GM19455 (cell line): ENCODE data around the gene DIS3L.
"Not testable (repeated sequence)": the region's sequence is repeated elsewhere in the genome, so short reads cannot be mapped to it uniquely, and the experiment has no call there.

Experiments used
- ATAC-seq: cut with Tn5 transposase; IDR thresholded peaks from one replicate; pipeline ENCODE4 v1.9.1; 2021; ENCODE audit not compliant: unreplicated experiment

The DIS3L gene

DNA sequence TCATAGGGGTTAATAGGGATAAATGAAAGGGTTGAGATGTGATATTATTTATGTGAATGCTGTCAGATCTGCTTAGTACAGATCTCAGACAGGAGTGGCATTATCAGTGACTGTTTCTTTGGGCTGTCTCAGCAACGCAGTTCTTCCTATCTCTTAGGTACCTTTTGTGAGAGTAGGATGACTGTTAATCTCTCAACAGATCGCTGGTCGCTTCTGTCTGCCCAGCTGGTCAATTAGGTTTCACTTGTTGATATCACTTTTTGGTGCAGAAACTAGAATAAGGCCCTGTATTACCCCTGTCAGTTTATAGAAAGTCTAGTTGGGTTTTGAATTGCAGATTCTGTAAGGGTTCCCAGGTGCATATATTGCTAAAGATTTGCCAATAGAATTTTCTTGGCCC lies 16.5 kb downstream of the DIS3L start:
- ATAC-seq = no peak

DNA sequence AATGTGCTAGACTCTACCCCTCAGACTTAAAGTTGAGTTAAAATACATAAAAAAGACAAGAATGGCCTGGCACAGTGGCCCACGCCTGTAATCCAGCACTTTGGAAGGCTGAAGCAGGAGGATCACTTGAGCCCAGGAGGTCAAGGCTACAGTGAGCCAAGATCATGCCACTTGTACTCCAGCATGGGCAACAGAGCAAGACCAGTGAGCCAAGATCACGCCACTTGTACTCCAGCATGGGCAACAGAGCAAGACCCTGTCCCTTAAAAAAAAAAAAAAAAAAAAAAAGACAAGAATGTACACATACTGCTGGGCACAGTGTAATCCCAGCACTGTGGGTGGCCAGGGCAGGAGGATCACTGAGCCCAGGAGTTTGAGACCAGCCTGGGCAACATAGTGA lies 17.4 kb downstream of the DIS3L start:
- ATAC-seq = no peak

DNA sequence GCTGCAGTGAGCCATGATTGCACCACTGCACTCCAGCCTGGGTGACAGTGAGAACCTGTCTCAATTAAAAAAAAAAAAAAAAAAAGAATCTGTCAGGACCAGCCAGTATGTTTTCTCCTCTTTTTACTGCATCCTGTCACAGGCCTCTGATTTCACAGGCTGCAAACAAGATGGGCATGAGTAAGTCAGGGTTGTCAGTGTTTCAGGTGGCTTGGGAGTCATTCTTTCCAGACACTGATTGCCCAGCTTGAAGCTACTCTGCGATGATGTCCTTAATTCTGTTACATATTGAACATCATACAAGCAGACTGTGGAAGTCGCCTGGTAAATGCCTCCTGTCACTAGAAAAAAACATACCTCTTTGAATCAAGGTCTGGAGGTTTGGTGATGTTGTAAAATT lies 18.8 kb downstream of the DIS3L start:
- ATAC-seq = no peak

DNA sequence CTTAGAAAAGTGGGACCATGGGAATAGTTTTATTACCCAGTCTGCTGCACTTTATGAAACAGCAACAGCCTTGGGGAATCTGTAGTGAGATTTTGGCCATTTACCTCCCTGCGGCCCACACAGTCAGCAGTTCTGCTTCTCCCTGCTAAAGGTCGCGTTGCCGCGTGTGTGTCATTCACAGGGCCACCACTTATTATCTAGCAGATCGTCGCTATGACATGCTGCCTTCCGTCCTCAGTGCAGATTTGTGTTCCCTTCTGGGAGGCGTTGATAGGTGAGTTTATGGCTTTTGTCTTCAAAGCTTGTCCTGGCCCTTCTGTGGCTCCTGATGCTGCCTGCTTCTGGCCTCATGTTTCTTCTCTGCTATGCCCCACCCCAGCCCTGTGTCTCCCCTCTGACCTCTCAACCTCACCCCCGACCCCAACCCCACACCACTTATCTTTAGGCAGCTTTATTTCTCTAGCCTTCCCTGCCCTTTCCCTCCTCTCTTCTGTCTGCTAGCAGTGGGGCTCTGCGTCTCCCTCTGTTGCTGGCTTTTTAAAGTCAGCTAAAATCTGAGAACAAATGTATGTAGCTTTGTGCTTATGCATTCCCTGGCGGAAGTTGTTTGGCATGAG lies 30.1 kb downstream of the DIS3L start:
- no peak for ATAC-seq

DNA sequence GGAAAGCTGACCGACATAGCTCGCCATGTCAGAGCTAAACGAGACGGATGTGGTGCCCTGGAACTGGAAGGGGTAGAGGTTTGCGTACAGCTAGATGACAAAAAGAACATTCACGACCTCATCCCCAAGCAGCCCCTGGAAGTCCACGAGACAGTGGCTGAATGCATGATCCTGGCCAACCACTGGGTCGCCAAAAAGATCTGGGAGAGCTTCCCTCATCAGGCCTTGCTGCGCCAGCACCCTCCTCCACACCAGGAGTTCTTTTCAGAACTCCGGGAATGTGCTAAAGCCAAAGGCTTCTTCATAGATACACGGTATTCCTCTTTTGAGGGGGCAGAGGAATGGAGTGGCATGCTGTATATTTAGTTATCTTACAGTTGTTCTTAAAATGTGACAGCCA lies 32.7 kb downstream of the DIS3L start:
- no peak for ATAC-seq

DNA sequence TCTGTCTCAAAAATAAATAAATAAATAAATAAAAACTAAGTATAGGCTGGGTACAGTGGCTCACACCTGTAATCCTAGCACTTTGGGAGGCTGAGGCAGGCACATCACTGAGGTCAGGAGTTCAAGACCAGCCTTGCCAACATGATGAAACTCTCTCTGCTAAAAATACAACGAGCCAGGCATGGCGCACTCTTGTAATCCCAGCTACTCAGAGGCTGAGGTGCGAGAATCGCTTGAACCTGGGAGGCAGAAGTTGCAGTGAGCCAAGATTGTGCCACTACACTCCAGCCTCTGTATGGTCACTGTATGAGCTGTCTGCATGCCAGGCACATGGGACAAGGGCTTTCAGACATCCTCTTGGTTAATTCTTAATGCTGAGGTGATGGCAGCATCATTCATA lies 34.4 kb downstream of the DIS3L start:
- no peak for ATAC-seq

DNA sequence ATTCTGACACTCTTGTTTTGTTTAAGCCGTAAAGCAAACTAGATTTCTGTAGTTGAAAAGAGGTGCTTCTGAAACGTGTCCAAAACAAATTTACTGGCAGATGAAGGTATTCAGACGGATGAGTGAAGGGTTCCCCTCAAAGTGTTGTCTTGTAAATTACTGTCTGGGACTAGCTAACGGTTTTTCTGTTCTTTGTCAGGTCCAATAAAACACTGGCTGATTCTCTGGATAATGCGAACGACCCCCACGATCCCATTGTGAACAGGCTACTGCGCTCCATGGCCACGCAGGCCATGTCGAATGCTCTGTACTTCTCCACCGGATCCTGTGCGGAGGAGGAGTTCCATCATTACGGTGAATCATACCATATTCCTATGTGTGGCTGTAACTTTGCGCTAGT lies 35.4 kb downstream of the DIS3L start:
- ATAC-seq = no peak

DNA sequence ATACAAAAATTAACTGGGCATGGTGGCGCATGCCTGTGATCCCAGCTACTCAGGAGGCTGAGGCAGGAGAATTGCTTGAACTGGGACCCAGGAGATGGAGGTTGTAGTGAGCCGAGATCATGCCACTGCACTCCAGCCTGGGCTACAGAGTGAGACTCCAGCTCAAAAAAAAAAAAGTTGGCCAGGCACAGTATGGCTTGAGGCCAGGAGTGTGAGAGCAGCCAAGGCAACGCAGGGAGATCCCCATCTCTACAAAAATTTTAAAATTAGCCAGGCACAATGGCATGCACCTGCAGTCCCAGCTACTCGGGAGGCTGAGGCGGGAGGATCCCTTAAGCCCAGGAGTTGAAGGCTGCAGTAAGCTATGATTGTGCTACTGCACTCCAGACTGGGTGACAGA lies 55.2 kb downstream of the DIS3L start:
- not testable (repeated sequence) for ATAC-seq

DNA sequence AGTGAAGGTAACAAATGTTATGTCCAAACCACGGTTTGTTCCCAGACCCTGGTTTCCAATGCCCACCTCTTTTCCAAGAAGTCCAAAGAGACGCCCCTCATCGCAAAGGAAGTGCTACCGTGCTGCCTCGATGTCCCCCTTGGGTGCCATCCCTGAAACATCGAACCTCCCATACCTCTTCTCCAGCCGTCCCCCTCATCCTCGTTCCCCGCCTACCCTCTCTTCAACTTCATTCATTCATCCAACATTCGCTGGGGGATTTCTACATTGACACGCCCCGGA lies 62.6 kb downstream of the DIS3L start:
- ATAC-seq = no peak

DNA sequence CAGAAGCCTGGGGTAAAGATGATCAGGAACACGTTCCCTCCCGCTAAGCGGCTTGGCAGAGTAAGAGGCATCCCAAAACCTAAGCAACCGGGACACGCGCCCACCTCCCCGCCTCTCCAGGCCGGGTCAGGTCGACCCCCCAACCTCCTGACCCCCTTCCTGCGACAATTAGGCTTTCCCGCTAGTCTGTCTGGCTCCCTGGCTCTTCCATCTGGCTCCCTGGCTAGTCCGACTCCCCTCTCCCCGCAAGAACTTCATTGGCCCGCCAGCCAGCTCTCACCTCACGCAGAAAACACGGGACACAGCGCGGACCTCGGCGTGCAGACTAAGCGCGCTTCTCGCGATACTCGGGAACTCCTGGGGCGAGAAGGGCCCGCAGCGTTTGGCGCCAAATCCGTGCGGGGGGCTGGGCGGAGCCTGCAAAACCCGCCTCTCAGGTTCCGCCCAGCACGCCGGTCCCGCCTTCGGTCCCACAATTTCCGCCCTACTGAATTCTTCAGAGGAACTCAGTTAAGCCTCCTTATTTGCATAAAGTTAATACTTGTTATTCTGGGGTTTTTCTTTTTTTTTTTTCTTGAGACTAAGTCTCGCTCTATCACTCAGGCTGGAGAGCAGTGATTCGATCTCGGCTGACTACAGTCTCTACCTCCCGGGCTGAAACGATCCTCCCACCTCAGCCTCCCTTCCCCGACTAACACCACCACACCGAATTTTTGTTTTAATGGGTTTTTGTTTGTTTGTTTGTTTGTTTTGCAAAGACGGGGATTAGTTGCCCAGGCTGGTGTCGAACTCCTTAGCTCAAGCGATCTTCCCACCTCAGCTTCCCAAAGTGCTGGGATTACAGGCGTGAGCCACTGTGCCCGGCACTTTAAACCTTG lies 63.2 kb downstream of the DIS3L start, which contains the start of gene TIPIN:
Gene TIPIN (minus strand): TSS at position 327 of the 878 bp plus-strand sequence. CDS start 3,738 bp downstream, outside the sequence.
- peak; percentile 84 for ATAC-seq

DNA sequence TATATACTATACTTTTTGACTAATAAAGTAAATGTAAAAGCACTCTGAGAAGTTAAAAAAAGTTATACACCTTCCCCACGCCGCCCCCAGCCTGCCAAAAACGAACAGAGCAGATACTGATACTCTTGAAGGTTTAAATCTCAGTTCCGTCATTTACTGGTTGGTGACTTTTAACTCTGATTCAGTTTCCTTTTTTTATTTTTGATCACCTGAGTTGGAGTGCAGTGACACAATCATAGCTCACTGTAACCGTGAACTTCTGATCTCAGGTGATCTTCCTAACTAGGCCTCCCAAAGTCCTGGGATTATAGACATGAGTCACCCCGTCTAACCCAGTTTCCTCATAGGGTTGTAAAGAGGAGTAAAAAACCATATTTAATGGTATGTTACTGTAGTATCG lies 66.4 kb downstream of the DIS3L start:
- ATAC-seq = no peak

DNA sequence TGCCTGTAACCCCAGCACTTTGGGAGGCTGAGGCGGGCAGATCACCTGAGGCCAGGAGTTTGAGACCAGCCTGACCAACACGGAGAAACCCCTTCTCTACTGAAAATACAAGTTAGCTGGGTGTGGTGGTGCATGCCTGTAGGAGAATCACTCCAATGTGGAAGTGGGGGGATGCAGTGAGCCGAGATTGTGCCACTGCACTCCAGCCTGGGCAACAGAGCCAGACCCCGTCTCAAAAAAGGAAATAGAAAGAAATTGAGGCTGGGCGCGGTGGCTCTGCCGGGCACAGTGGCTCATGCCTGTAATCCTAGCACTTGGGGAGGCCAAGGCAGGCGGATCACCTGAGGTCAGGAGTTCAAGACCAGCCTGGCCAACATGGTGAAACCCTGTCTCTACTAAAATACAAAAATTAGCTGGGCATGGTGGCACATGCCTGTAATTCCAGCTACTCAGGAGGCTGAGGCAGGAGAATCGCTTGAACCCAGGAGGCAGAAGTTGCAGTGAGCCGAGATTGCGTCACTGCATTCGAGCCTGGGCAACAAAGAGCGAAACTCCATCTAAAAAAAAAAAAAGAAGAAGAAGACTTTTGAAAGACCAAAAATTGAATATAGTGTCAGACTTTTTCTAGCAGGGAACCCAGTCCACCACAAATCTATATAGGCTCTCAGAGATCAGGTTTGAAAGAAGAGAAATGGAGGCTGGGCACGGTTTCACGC lies 68.5 kb downstream of the DIS3L start:
- ATAC-seq = not testable (repeated sequence)

DNA sequence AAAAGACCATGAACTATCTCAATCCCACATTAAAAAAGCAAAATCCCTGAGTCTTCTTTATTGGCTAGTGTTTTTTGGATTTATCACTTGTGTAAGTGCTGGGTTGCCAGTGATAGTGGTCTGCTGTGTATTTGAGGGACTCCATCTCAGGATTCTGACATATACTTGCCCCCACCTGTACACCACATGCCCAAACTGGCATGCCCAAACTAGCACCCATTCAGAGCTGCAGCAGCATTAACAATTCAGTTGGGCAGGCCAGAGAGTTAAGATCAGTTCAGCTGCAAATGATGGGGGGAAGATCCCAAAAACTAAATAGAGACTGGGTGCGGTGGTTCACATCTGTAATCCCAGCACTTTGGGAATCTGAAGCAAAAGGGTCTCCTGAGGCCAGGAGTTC lies 69.4 kb downstream of the DIS3L start:
- no peak for ATAC-seq

DNA sequence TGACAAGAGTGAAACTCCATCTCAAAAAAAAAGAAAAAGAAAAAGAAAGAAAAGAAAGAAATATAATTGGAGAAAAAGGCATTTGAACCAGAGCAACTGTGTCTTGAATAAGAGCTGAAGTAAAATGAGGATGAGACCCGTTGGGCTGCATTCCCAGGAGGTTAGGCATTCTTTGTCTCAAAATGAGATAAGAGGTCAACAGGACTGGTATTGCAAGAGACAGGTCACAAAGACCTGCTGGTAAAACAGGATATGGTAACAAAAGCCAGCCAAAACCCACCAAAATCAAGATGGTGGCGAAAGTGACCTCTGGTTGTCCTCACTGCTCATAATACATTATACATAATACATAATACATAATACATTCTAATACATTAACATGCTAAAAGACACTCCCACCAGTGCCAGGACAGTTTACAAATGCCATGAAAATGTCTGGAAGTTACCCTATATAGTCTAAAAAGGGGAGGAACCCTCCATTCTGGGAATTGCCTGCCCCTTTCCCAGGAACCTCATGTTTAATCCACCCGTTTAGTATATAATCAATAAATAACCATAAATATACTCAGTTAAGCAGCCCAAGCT lies 71.7 kb downstream of the DIS3L start:
- no peak for ATAC-seq

DNA sequence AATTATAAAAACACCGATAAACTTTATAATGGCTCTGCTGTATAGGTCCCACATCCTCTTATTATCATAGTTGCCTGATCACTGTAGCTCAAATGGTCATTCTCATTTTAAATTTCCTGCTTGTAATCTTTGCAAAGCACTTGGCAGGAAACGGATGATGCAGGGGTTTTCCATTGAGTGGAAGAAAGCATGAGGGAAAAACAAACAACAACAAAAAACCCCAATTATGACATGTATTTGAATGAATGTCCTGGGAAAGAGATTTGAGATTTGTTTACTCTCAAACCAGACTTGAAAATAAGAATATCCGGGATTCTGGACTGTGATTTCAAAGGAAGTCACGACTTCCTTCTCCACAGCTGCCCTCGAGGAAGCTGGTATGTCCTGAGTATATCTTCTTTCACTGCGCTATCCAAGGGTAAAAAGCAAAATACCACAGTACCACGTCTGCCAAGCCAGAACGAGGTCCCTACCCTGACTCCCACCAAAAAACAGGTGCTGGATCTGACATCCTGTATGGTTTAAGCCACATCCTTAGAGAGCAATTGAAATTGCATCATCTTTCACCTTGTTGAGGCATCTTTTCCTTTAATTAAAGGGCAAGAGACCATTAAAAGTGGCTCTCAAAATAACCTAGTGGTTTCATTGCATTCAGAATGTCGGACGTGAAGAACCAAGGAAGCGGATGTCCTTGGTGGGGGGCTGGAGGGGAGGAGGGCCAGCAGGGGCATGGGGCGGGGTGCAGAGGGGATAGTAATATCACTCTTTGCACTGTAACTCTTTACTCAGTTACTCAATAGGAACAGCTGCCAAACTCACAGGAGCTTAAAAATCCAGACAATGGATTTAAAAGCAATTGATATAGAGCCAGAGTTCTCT lies 76.6 kb downstream of the DIS3L start:
- no peak for ATAC-seq

DNA sequence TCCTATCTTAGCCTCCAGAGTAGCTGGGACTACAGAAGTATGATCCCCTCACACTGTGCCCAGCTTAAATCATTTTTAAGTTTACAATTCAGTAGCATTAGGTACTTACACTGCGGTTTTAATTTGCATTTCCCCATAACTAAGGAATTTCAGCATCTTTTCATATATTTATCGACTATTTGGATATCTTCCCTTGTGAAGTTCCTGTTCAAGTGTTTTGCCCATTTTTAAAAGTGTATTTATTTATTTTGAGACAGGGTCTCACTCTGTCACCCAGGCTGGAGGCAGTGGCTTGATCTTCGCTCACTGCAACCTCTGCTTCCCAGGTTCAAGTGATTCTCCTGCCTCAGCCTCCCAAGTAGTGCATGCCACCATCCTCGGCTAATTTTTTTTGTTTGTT lies 80.8 kb downstream of the DIS3L start:
- no peak for ATAC-seq

DNA sequence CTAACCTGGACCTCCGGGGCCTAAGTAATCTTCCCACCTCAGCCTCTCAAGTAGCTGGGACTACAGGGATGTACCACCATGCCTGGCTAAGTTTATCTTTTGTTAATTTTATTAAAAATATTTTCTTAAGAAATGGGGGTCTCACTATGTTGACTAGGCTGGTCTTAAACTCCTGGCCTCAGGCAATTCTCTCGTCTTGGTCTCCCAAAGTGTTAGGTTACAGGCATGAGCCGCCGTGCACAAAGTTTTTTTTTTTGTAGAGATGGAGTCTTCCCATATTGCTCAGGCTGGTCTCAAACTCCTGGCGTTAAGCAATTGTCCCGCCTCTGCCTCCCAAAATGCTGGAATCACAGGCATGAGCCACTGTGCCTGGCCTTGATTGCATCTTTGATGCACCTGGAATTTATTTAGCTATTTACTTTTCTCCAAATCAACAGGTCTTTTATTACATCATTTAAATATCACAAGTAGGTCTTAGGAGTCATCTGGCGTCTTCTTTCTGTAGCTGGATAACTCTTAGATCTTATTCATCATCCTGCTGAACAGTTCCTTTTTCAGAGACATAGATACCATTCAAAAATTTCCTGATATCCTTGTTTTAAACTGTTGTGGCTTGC lies 85.6 kb downstream of the DIS3L start:
- ATAC-seq = no peak

DNA sequence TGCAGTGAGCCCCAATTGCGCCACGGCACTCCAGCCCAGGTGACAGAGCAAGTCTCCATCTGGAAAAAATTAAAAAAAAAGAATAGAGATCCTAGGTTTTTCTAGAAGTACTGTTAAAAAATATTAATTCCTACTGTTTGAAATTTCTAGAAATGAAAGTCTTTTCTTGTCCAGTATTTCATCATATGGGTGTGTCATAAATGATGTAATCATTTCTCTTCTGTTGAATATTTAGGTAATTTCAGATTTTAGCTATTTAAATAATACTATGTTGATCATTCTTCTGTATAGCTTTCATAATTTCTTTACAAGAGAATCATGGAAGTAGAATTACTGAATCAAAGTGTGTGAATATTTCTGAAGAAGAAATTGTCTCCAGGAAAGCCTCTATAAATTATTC lies 88.0 kb downstream of the DIS3L start:
- ATAC-seq = not testable (repeated sequence)
